ENCODE data around the gene RGS1. TPM values are rescaled to one million over a fixed set of nuclear protein-coding genes. Genes with fewer than 3 reads are reported as not detected.
"Not testable (repeated sequence)": the region's sequence is repeated elsewhere in the genome, so short reads cannot be mapped to it uniquely, and the experiment has no call there.

The RGS1 gene
- total RNA-seq, 1 experiment from 2014 or later: not detected

DNA sequence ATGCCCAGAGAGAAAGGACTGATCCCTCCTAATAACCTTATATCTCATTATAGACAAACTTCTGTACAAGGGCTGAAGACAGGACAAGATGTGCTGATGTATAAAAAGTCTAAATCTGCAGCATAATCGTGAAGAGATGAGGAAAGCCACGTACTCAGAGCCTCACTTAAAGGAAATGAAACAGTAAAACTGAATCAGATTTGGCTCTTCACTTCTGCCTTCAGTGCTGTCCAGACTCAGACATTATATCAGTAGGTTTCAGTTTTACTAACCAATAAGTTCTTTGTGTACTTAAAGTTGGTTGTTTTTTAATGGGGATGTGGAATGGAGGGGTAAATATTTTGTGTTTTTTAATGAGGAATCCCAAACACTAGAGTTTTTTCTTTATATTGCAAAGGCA lies 45.3 kb upstream of the RGS1 start:
- Histone ChIP-seq H3K4me1 (ENCODE audit: insufficient read depth, low read length) (no peaks in the 10 kb centered on the region), H2BK15ac (ENCODE audit: low read depth, low read length) (no peak overlapping the region), H2BK120ac (ENCODE audit: low read depth, low read length, poor library complexity, severe bottlenecking) (no peak overlapping the region), H3K9me3 (ENCODE audit: control insufficient read depth, low read depth, low read length) (no peaks in the 10 kb centered on the region), H4K91ac (ENCODE audit: insufficient read length, low read depth, low read length) (no peak overlapping the region), H3K18ac (ENCODE audit: insufficient read length, low read depth, low read length) (no peak overlapping the region), H3T11ph (ENCODE audit: low read length) (no peak overlapping the region), H3K23me2 (ENCODE audit: insufficient read length, low read depth, low read length, poor library complexity, severe bottlenecking) (no peaks in the 10 kb centered on the region), H3K23ac (ENCODE audit: insufficient read length, low read depth, low read length) (no peak overlapping the region), H3K14ac (ENCODE audit: insufficient read depth, low read length) (no peak overlapping the region), H3K4ac (ENCODE audit: low read depth, low read length) (no peak overlapping the region), H3K27ac (ENCODE audit: insufficient read length, low read depth, low read length) (no peak overlapping the region), H2BK5ac (ENCODE audit: insufficient read length, low read length) (no peak overlapping the region), H2BK12ac (ENCODE audit: insufficient read length, low read depth, low read length) (no peak overlapping the region), H2BK20ac (ENCODE audit: low read depth, low read length, poor library complexity, severe bottlenecking) (no peak overlapping the region), H3K27me3 (ENCODE audit: insufficient read depth, low read length) (no peaks in the 10 kb centered on the region), H4K8ac (replicated peaks; ENCODE audit: insufficient read length, low read depth, low read length) (no peak overlapping the region), H4K20me1 (ENCODE audit: control insufficient read depth, insufficient read depth, insufficient read length) (no peaks in the 10 kb centered on the region), H2AFZ (ENCODE audit: low read length) (no peak overlapping the region), H3K79me1 (ENCODE audit: insufficient read depth, low read depth, low read length, poor library complexity, severe bottlenecking) (no peaks in the 10 kb centered on the region), H3K79me2 (ENCODE audit: insufficient read depth, low read length) (no peaks in the 10 kb centered on the region), H3K56ac (ENCODE audit: insufficient read length, low read depth, low read length) (no peak overlapping the region), H3K9ac (ENCODE audit: extremely low read depth, insufficient read length, low read length) (no peak overlapping the region), H2AK5ac (ENCODE audit: insufficient read length, low read length) (no peak overlapping the region), H4K5ac (ENCODE audit: insufficient read length, low read depth, low read length) (no peak overlapping the region), H3K4me2 (ENCODE audit: insufficient read depth, insufficient read length, low read length) (no peak overlapping the region)
- Mint-ChIP-seq H3K36me3 (ENCODE audit: insufficient read depth in 1 of 3, low read depth in 3 of 3) (no peaks in the 10 kb centered on the region), H3K4me1 (peaks cover 12 to 20% of the 10 kb centered on the region in 2 experiments), H3K27ac (no peak overlapping the region), H3K9me3 (peaks cover 2 to 4% of the 10 kb centered on the region in 2 experiments; a peak in 3 of 5 replicates), H3K4me3 (no peak overlapping the region), H3K27me3 (ENCODE audit: low read depth) (no peaks in the 10 kb centered on the region)
- TF ChIP-seq, protein P1, sequence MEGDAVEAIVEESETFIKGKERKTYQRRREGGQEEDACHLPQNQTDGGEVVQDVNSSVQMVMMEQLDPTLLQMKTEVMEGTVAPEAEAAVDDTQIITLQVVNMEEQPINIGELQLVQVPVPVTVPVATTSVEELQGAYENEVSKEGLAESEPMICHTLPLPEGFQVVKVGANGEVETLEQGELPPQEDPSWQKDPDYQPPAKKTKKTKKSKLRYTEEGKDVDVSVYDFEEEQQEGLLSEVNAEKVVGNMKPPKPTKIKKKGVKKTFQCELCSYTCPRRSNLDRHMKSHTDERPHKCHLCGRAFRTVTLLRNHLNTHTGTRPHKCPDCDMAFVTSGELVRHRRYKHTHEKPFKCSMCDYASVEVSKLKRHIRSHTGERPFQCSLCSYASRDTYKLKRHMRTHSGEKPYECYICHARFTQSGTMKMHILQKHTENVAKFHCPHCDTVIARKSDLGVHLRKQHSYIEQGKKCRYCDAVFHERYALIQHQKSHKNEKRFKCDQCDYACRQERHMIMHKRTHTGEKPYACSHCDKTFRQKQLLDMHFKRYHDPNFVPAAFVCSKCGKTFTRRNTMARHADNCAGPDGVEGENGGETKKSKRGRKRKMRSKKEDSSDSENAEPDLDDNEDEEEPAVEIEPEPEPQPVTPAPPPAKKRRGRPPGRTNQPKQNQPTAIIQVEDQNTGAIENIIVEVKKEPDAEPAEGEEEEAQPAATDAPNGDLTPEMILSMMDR (conservative IDR thresholded peaks at IDR 0.05): no peak
- no CpG with 5 or more reads among the region's 2 CpGs for WGBS (ENCODE audit: extremely low coverage, insufficient read length, low lambda C conversion rate)
- DNase-seq: no peak

DNA sequence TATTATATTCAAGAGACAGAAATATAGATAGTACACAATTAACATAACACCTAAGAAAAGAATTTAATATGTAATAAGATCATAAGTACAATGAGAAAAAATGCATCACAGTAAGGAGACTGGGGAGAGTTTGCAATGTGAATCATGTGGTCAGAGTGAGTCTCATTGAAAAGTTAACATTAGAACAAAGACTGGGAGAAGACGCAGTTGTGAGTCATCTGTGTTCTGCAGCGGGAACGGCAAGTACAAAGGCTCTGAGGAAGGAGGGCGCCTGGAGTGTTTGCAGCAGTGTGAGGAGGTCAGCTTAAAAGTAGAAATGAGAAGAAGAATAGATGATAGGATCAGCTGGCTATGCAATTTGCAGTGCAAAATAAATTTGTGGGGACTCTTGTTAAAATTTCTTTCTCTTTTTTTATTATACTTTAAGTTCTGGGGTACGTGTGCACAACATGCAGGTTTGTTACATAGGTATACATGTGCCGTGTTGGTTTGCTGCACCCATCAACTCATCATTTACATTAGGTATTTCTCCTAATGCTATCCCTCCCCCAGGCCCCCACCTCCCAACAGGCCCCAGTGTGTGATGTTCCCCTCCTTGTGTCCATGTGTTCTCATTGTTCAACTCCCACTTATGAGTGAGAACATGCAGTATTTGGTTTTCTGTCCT lies 44.4 kb upstream of the RGS1 start:
- not testable (repeated sequence) for H3K9ac ChIP-seq (ENCODE audit: extremely low read depth, insufficient read length, low read length); H3K79me1 ChIP-seq (ENCODE audit: insufficient read depth, low read depth, low read length, poor library complexity, severe bottlenecking); H3K79me2 ChIP-seq (ENCODE audit: insufficient read depth, low read length); H4K20me1 ChIP-seq (ENCODE audit: control insufficient read depth, insufficient read depth, insufficient read length); H3K23me2 ChIP-seq (ENCODE audit: insufficient read length, low read depth, low read length, poor library complexity, severe bottlenecking); H3K36me3 Mint-ChIP-seq (ENCODE audit: insufficient read depth in 1 of 3, low read depth in 3 of 3); H3K4me3 Mint-ChIP-seq; H3K4me1 ChIP-seq (ENCODE audit: insufficient read depth, low read length); H2BK12ac ChIP-seq (ENCODE audit: insufficient read length, low read depth, low read length); H3K9me3 ChIP-seq (ENCODE audit: control insufficient read depth, low read depth, low read length); H2BK15ac ChIP-seq (ENCODE audit: low read depth, low read length); H2BK5ac ChIP-seq (ENCODE audit: insufficient read length, low read length); H3K27ac ChIP-seq (ENCODE audit: insufficient read length, low read depth, low read length); H2AFZ ChIP-seq (ENCODE audit: low read length); H2BK20ac ChIP-seq (ENCODE audit: low read depth, low read length, poor library complexity, severe bottlenecking); H3K4me2 ChIP-seq (ENCODE audit: insufficient read depth, insufficient read length, low read length); H3K14ac ChIP-seq (ENCODE audit: insufficient read depth, low read length); H4K91ac ChIP-seq (ENCODE audit: insufficient read length, low read depth, low read length); H3K27ac Mint-ChIP-seq; H3K27me3 Mint-ChIP-seq (ENCODE audit: low read depth); H2BK120ac ChIP-seq (ENCODE audit: low read depth, low read length, poor library complexity, severe bottlenecking); H3K18ac ChIP-seq (ENCODE audit: insufficient read length, low read depth, low read length); H3K4ac ChIP-seq (ENCODE audit: low read depth, low read length); H3K27me3 ChIP-seq (ENCODE audit: insufficient read depth, low read length); H4K5ac ChIP-seq (ENCODE audit: insufficient read length, low read depth, low read length); H3K9me3 Mint-ChIP-seq; H2AK5ac ChIP-seq (ENCODE audit: insufficient read length, low read length); H3T11ph ChIP-seq (ENCODE audit: low read length); H3K56ac ChIP-seq (ENCODE audit: insufficient read length, low read depth, low read length); H4K8ac ChIP-seq (replicated peaks; ENCODE audit: insufficient read length, low read depth, low read length); H3K23ac ChIP-seq (ENCODE audit: insufficient read length, low read depth, low read length)
- H3K4me1 Mint-ChIP-seq: peaks cover 12 to 20% of the 10 kb centered on the region in 2 experiments
- WGBS (ENCODE audit: extremely low coverage, insufficient read length, low lambda C conversion rate): no CpG with 5 or more reads among the region's 6 CpGs
- DNase-seq: peak; percentile 52
